ENCODE data around the gene NAV3. TPM values are rescaled to one million over a fixed set of nuclear protein-coding genes. Genes with fewer than 3 reads are reported as not detected.

Gene NAV3
- total RNA-seq, 1 donor from 2014 or later = 43.8 TPM

DNA sequence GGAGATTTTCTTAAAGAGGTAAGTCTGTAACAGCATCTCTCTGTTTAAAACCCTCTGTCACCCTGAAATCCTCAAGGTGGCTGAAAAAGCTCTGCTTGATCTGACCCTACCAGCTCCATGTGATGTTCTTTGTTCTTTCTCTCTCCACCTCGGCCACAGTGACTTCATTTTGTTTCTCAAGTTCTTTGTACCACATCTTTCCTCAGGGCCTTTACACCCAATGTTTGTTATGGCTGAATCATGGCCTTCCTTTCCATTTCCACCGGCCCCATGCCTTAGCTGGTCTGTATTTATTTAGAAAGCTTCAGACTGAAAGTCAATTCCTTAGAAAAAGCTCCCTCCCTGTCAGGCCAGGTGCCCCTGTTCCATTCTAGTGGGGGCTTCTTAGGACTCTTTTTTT is 431.2 kb downstream of the NAV3 start:
- DNase-seq = no peak

Measured in skin of body (tissue), 2 donors.